ENCODE data around the gene PITPNM2. TPM values are rescaled to one million over a fixed set of nuclear protein-coding genes. Genes with fewer than 3 reads are reported as not detected.

The PITPNM2 gene
- total RNA-seq, 1 donor from 2014 or later = 5.2 TPM

DNA sequence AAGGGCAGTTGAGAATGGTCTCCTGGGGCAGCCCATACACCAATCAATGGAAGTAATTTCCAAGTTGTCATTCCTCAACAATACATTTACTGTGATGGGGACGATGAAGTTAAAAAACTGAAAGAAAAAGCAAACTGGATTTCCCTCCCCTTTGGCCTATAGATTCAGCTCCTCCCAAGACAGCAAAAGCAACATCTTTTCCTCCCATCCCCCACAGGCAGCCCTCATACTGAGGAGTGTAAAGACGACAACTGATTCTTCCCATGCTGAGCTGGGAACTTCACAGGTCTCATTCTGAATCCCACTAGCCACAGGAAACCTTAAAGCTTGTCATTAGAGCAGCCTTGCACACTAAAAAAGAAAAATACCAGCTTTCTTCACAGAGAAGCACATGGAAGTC lies 48.5 kb downstream of the PITPNM2 start:
- Histone ChIP-seq H3K4me3 (ENCODE audit: low read depth, low read length) (no peak overlapping the region), H3K36me3 (ENCODE audit: control insufficient read depth, insufficient read depth, low read length) (no peaks in the 10 kb centered on the region), H3K27me3 (ENCODE audit: control insufficient read depth, insufficient read depth, low read length) (no peaks in the 10 kb centered on the region)
- no peak for DNase-seq (ENCODE audit: low read depth)
- TF ChIP-seq, protein P1, sequence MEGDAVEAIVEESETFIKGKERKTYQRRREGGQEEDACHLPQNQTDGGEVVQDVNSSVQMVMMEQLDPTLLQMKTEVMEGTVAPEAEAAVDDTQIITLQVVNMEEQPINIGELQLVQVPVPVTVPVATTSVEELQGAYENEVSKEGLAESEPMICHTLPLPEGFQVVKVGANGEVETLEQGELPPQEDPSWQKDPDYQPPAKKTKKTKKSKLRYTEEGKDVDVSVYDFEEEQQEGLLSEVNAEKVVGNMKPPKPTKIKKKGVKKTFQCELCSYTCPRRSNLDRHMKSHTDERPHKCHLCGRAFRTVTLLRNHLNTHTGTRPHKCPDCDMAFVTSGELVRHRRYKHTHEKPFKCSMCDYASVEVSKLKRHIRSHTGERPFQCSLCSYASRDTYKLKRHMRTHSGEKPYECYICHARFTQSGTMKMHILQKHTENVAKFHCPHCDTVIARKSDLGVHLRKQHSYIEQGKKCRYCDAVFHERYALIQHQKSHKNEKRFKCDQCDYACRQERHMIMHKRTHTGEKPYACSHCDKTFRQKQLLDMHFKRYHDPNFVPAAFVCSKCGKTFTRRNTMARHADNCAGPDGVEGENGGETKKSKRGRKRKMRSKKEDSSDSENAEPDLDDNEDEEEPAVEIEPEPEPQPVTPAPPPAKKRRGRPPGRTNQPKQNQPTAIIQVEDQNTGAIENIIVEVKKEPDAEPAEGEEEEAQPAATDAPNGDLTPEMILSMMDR (IDR thresholded peaks at IDR 0.05; ENCODE audit: insufficient read depth, low read length, poor library complexity, severe bottlenecking) = no peak

GRCh38 chr12:123101526-123101925 lies 49.4 kb downstream of the PITPNM2 start:
- Histone ChIP-seq H3K27me3 (ENCODE audit: control insufficient read depth, insufficient read depth, low read length) (no peaks in the 10 kb centered on the region), H3K4me3 (ENCODE audit: low read depth, low read length) (no peak overlapping the region), H3K36me3 (ENCODE audit: control insufficient read depth, insufficient read depth, low read length) (no peaks in the 10 kb centered on the region)
- no peak for DNase-seq (ENCODE audit: low read depth)
- TF ChIP-seq, protein P1 (IDR thresholded peaks at IDR 0.05; ENCODE audit: insufficient read depth, low read length, poor library complexity, severe bottlenecking) = no peak

Other genes starting within 250 kb of the PITPNM2 start
- 10.6 and 12.3 TPM in 2 replicates for gene ABCB9, start 184.6 kb downstream of the PITPNM2 start, total RNA-seq
- 13.0 and 14.9 TPM in 2 replicates for gene OGFOD2, start 175.8 kb downstream of the PITPNM2 start, total RNA-seq
- gene ARL6IP4, start 170.4 kb downstream of the PITPNM2 start, total RNA-seq = 250 and 289 TPM in 2 replicates
- gene MPHOSPH9, start 82.1 kb upstream of the PITPNM2 start, total RNA-seq = 17.5 and 42.1 TPM in 2 replicates
- 10.9 and 18.5 TPM in 2 replicates for gene MTRFR, start 82.3 kb upstream of the PITPNM2 start, total RNA-seq
- gene CDK2AP1, start 120.8 kb upstream of the PITPNM2 start, total RNA-seq = 175 and 195 TPM in 2 replicates
- gene SBNO1, start 213.8 kb upstream of the PITPNM2 start, total RNA-seq = 29.2 and 31.5 TPM in 2 replicates
- gene KMT5A, start 233.0 kb upstream of the PITPNM2 start, total RNA-seq = 44.0 and 44.4 TPM in 2 replicates